ENCODE data around the gene GAS2. TPM values are rescaled to one million over a fixed set of nuclear protein-coding genes. Genes with fewer than 3 reads are reported as not detected.

The GAS2 gene
- total and polyA plus RNA-seq, 2 donors (not counting 3 experiments of a cell fraction or from before 2014, with no cell fraction given): 0.54 to 0.88 TPM

- dilution Hi-C loops (cut with MboI; ENCODE audit: extremely low pct_ligation_motif_present, low sequenced_read_pairs) (no loop called here), intact Hi-C loops (cut with micrococcal nuclease) (no loop called here)
- no peak overlapping the region for H2AFZ ChIP-seq (ENCODE audit: low read depth, low read length)
- no peaks in the 10 kb centered on the region for H3K9me3 ChIP-seq (replicated peaks; ENCODE audit: control insufficient read depth, insufficient read depth, low read length)
- H3K79me2 ChIP-seq (ENCODE audit: control insufficient read depth, insufficient read depth, low read length): no peaks in the 10 kb centered on the region
- ChIA-PET CTCF (no interaction called here), POLR2A (no interaction called here)
- no peak overlapping the region for H3K4me2 ChIP-seq (ENCODE audit: insufficient read depth, low read length)
- no peak overlapping the region for H3K27ac ChIP-seq (ENCODE audit: insufficient read depth, low read depth, low read length)
- no peaks in the 10 kb centered on the region for H3K4me1 ChIP-seq (ENCODE audit: control insufficient read depth, extremely low read depth, insufficient read depth, low read length)
- no peaks in the 10 kb centered on the region for H4K20me1 ChIP-seq (replicated peaks; ENCODE audit: control insufficient read depth, extremely low read depth, insufficient read depth, low read length)
- DNase-seq (ENCODE audit: low read depth, low spot score) (no peak), FAIRE-seq (no peak)
- no peaks in the 10 kb centered on the region for H3K36me3 ChIP-seq (ENCODE audit: control insufficient read depth in 2 of 2, extremely low read depth in 1 of 2, insufficient read depth in 2 of 2, low read length in 2 of 2)
- no TSS peak for BruUV-seq (replicated peaks)
- TF ChIP-seq POLR2AphosphoS5 (IDR thresholded peaks at IDR 0.05; ENCODE audit: insufficient read depth, low read depth, low read length) (no peak), GATA2 (IDR thresholded peaks at IDR 0.05; ENCODE audit: insufficient read depth, insufficient read length, low read depth, low read length) (no peak), MAX (IDR thresholded peaks at IDR 0.05; ENCODE audit: insufficient read depth, insufficient read length) (no peak), EZH2 (IDR thresholded peaks at IDR 0.05; ENCODE audit: borderline replicate concordance, low read depth, low read length, severe bottlenecking) (no peak), FOS (IDR thresholded peaks at IDR 0.05; ENCODE audit: borderline replicate concordance, insufficient read depth, low read length) (no peak), JUN (IDR thresholded peaks at IDR 0.05; ENCODE audit: borderline replicate concordance, insufficient read depth, insufficient read length, low read depth) (no peak), MYC (IDR thresholded peaks at IDR 0.05; ENCODE audit: low read depth, low read length) (no peak)
- no peaks in the 10 kb centered on the region for H3K9me1 ChIP-seq (replicated peaks; ENCODE audit: control insufficient read depth, extremely low read depth, insufficient read depth, low read length)
- H3K9ac ChIP-seq (replicated peaks; ENCODE audit: extremely low read depth, insufficient read depth, low read length): no peak overlapping the region
- H3K27me3 ChIP-seq (ENCODE audit: control insufficient read depth in 2 of 2, insufficient read depth in 2 of 2, low read length in 2 of 2): no peaks in the 10 kb centered on the region
- no peak overlapping the region for H3K4me3 ChIP-seq (replicated peaks in 1 of 3; ENCODE audit: insufficient read depth in 1 of 3, low read depth in 1 of 3, low read length in 3 of 3)
Observed at GRCh38 chr11:22640862-22641261, 25.5 kb upstream of the GAS2 start.

- no peaks in the 10 kb centered on the region for H4K20me1 ChIP-seq (replicated peaks; ENCODE audit: control insufficient read depth, extremely low read depth, insufficient read depth, low read length)
- no TSS peak for BruUV-seq (replicated peaks)
- no peaks in the 10 kb centered on the region for H3K27me3 ChIP-seq (ENCODE audit: control insufficient read depth in 2 of 2, insufficient read depth in 2 of 2, low read length in 2 of 2)
- TF ChIP-seq MYC (IDR thresholded peaks at IDR 0.05; ENCODE audit: low read depth, low read length) (no peak), JUN (IDR thresholded peaks at IDR 0.05; ENCODE audit: borderline replicate concordance, insufficient read depth, insufficient read length, low read depth) (no peak), MAX (IDR thresholded peaks at IDR 0.05; ENCODE audit: insufficient read depth, insufficient read length) (no peak), POLR2A (IDR thresholded peaks at IDR 0.05; ENCODE audit: low read depth, low read length) (no peak), GATA2 (IDR thresholded peaks at IDR 0.05; ENCODE audit: insufficient read depth, insufficient read length, low read depth, low read length) (no peak), EZH2 (IDR thresholded peaks at IDR 0.05; ENCODE audit: borderline replicate concordance, low read depth, low read length, severe bottlenecking) (no peak), FOS (IDR thresholded peaks at IDR 0.05; ENCODE audit: borderline replicate concordance, insufficient read depth, low read length) (no peak), CTCF (IDR thresholded peaks at IDR 0.05; ENCODE audit: extremely low read depth in 1 of 2, insufficient read depth in 1 of 2, low read depth in 1 of 2, low read length in 2 of 2) (no peak), POLR2AphosphoS5 (IDR thresholded peaks at IDR 0.05; ENCODE audit: insufficient read depth, low read depth, low read length) (no peak)
- dilution Hi-C loops (cut with MboI; ENCODE audit: extremely low pct_ligation_motif_present, low sequenced_read_pairs): no loop called here
- no peaks in the 10 kb centered on the region for H3K9me1 ChIP-seq (replicated peaks; ENCODE audit: control insufficient read depth, extremely low read depth, insufficient read depth, low read length)
- intact Hi-C loops (cut with micrococcal nuclease): no loop called here
- H3K27ac ChIP-seq (ENCODE audit: insufficient read depth, low read depth, low read length): no peak overlapping the region
- H3K4me2 ChIP-seq (ENCODE audit: insufficient read depth, low read length): no peak overlapping the region
- no peaks in the 10 kb centered on the region for H3K36me3 ChIP-seq (ENCODE audit: control insufficient read depth in 2 of 2, extremely low read depth in 1 of 2, insufficient read depth in 2 of 2, low read length in 2 of 2)
- H3K4me3 ChIP-seq (replicated peaks in 1 of 3; ENCODE audit: insufficient read depth in 1 of 3, low read depth in 1 of 3, low read length in 3 of 3): no peak overlapping the region
- H3K9me3 ChIP-seq (replicated peaks; ENCODE audit: control insufficient read depth, insufficient read depth, low read length): no peaks in the 10 kb centered on the region
- DNase-seq (ENCODE audit: low read depth, low spot score) (no peak), FAIRE-seq (no peak)
- H3K9ac ChIP-seq (replicated peaks; ENCODE audit: extremely low read depth, insufficient read depth, low read length): no peak overlapping the region
- CTCF ChIA-PET: no interaction called here
- no peaks in the 10 kb centered on the region for H3K79me2 ChIP-seq (ENCODE audit: control insufficient read depth, insufficient read depth, low read length)
- POLR2A ChIA-PET: no interaction called here
- no peaks in the 10 kb centered on the region for H3K4me1 ChIP-seq (ENCODE audit: control insufficient read depth, extremely low read depth, insufficient read depth, low read length)
- H2AFZ ChIP-seq (ENCODE audit: low read depth, low read length): no peak overlapping the region
Observed at GRCh38 chr11:22641559-22641958, 24.9 kb upstream of the GAS2 start.
